Common myeloid progenitor, CD34-positive (primary cell): Measurements from ENCODE around the gene UGT1A5.
"Not testable (repeated sequence)": the region's sequence is repeated elsewhere in the genome, so short reads cannot be mapped to it uniquely, and the experiment has no call there.

Experiments used
- CTCF ChIA-PET: fragments of 350-600 bp; sonication (Branson Sonifier 250); formaldehyde crosslinking; loops from one replicate; lab custom pipeline; 2021; ENCODE audit warnings: antibody characterized with exemption; lab: Charles Lee
- POLR2A ChIA-PET: fragments of 350-600 bp; sonication (Branson Sonifier 250); formaldehyde crosslinking; loops from one replicate; lab custom pipeline; 2021; ENCODE audit warnings: antibody characterized with exemption; lab: Charles Lee
- DNase-seq, 3 donors: peaks; one replicate each; pipeline versions ENCODE4 v3.0.0 to v3.0.0-alpha.2; 2013
- H3K27ac ChIP-seq, 2 experiments: 1 replicate in 1 of 2; 2 replicates in 1 of 2; pipeline ENCODE4 v1.7.0; 2013; ENCODE audit warnings: inconsistent platforms in 2 of 2, low read length in 2 of 2, mild to moderate bottlenecking in 2 of 2, low read depth in 1 of 2, moderate library complexity in 1 of 2; ENCODE audit not compliant: severe bottlenecking in 2 of 2, insufficient read depth in 1 of 2, poor library complexity in 1 of 2
- H3K27me3 ChIP-seq, 5 experiments: replicated peaks in 2 of 5; 1 replicate in 3 of 5; 2 replicates in 2 of 5; pipeline versions ENCODE4 v1.6.1 to v1.7.0; 2013; ENCODE audit warnings: low read length in 4 of 5, mild to moderate bottlenecking in 2 of 5, moderate library complexity in 2 of 5, inconsistent platforms in 1 of 5; ENCODE audit not compliant: insufficient read depth in 5 of 5, control insufficient read depth in 4 of 5
- H3K36me3 ChIP-seq, 4 experiments: 1 replicate in 2 of 4; 2 replicates in 2 of 4; pipeline versions ENCODE4 v1.6.1 to v1.7.0; 2013; ENCODE audit warnings: low read length in 3 of 4, control low read depth in 1 of 4, mild to moderate bottlenecking in 1 of 4; ENCODE audit not compliant: control insufficient read depth in 4 of 4, insufficient read depth in 4 of 4
- H3K4me1 ChIP-seq, 4 experiments: 1 replicate in 3 of 4; 2 replicates in 1 of 4; pipeline versions ENCODE4 v1.6.1 to v1.7.1; 2013; ENCODE audit warnings: low read length in 3 of 4, mild to moderate bottlenecking in 3 of 4, control low read depth in 1 of 4, inconsistent platforms in 1 of 4, moderate library complexity in 1 of 4; ENCODE audit not compliant: control insufficient read depth in 4 of 4, insufficient read depth in 4 of 4; ENCODE audit errors: control extremely low read depth in 1 of 4
- H3K4me3 ChIP-seq, 7 experiments: 1 replicate in 4 of 7; 2 replicates in 3 of 7; pipeline versions ENCODE4 v1.5.1 to v1.7.0; 2013; ENCODE audit warnings: mild to moderate bottlenecking in 7 of 7, low read length in 6 of 7, moderate library complexity in 6 of 7, inconsistent platforms in 2 of 7, low read depth in 2 of 7, control low read depth in 1 of 7; ENCODE audit not compliant: insufficient read depth in 4 of 7, control insufficient read depth in 1 of 7; ENCODE audit errors: extremely low read depth in 1 of 7
- H3K9me3 ChIP-seq, 5 experiments: 1 replicate in 4 of 5; 2 replicates in 1 of 5; pipeline versions ENCODE4 v1.6.1 to v1.7.1; 2013; ENCODE audit warnings: low read length in 4 of 5, mild to moderate bottlenecking in 2 of 5, inconsistent platforms in 1 of 5, low read depth in 1 of 5, moderate library complexity in 1 of 5; ENCODE audit not compliant: control insufficient read depth in 4 of 5, insufficient read depth in 2 of 5; ENCODE audit errors: control extremely low read depth in 1 of 5
- WGBS: methylation state at CpG from one replicate; pipeline ENCODE4 v1.1.5; 2013; ENCODE audit not compliant: insufficient coverage; 5-methylcytosine and 5-hydroxymethylcytosine counted together

Gene UGT1A5

DNA sequence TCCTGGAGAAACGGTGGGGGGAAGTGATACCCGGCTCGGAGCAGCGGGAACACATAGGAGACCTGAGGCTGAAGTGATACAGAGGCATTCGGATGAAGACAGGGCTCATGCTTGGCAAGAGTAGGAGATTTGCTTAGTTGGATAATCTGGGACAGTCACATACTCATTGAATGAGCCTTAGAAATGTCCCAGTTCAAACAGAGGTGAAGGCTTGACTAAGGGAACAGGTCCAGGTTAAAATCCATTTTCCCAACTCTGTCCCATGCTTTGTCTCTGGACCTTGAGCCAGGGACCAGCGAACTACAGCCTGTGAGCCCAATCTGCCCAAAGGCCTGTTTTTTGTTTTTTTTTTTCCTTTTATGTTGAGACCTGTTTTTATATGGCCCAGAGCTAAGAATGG, 18.7 kb upstream of the UGT1A5 start:
- Histone ChIP-seq H3K9me3 (no peaks in the 10 kb centered on the region), H3K27ac (no peak overlapping the region), H3K36me3 (no peaks in the 10 kb centered on the region), H3K27me3 (no peaks in the 10 kb centered on the region), H3K4me3 (no peak overlapping the region), H3K4me1 (peaks cover 0 to 10% (median 6%) of the 10 kb centered on the region in 4 experiments)
- 96% methylated on average over 4 of the region's 6 CpGs for WGBS
- DNase-seq: no peak
- ChIA-PET CTCF (no interaction called here), POLR2A (no interaction called here)

DNA sequence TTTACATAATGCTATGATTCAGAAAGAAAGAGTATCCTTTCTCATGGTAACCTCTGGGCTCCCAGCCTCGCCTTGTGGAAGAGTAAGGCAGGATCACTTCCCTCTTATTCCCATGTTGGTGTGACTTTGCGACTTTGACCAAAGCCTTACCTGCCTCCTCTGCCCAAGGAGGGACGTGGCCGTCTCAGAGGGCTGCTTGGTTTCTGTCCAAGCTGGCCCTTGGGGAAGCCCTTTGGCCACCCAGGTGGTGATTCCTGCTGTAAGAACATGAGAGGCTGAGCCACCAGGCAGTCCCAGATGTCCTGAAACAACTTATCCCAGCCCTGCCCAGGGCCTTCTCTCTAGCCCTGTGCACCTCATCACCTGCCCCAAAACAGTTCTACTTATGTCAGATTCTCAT, 14.0 kb upstream of the UGT1A5 start:
- no peaks in the 10 kb centered on the region for H3K27me3 ChIP-seq
- no peak for DNase-seq
- ChIA-PET POLR2A (no interaction called here), CTCF (interaction anchor here (0.5 to 2.0 kb wide), 2 partner anchors 8 to 169 kb away, joined by 3 to 6 read pairs; partner anchors contain the start of gene MSL3B)
- peaks cover 0 to 17% (median 7%) of the 10 kb centered on the region in 4 experiments for H3K4me1 ChIP-seq
- 95% methylated on average over 4 of the region's 4 CpGs for WGBS
- H3K36me3 ChIP-seq: no peaks in the 10 kb centered on the region
- H3K9me3 ChIP-seq: no peaks in the 10 kb centered on the region
- H3K27ac ChIP-seq: no peak overlapping the region
- no peak overlapping the region for H3K4me3 ChIP-seq

DNA sequence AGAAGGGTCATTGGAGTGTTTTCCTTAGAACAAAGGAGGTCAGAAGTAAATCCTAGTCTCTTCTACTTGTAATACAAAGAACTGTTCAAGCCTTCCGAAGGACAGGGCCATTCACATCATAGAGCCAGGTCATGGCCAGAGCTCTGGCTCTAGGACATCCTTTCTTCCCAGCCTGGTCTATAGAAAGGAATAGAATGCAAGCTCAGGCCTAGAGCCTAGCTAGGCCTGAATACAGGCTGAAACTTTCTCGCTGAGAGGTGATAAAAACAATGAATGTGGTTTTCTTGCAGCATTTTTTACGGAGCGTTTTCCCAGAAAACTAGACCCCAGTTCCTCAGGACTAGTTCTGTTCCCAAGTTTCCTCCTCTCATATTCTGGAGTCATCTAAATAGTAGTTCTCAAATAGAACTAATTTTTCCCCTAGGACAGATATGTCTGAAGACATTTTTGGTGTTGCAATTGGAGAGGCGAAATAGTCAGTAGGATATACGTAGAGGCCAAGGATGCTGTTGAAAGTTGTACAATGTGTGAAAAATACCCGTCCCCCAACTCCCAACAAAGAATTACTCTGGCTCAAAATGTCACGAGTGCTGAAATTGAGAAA, 13.2 kb upstream of the UGT1A5 start:
- ChIA-PET POLR2A (no interaction called here), CTCF (interaction anchor here (2.0 kb wide), 1 partner anchor 9 kb away, joined by 6 read pairs; no protein-coding TSS in a partner anchor)
- peak overlapping the region in 1 of 2 experiments; percentile 6 for H3K27ac ChIP-seq
- H3K36me3 ChIP-seq: no peaks in the 10 kb centered on the region
- 100% methylated on average over 3 of the region's 8 CpGs for WGBS
- peaks cover 0 to 17% (median 7%) of the 10 kb centered on the region in 4 experiments for H3K4me1 ChIP-seq
- no peaks in the 10 kb centered on the region for H3K9me3 ChIP-seq
- no peak overlapping the region for H3K4me3 ChIP-seq
- no peak for DNase-seq
- H3K27me3 ChIP-seq: no peaks in the 10 kb centered on the region

DNA sequence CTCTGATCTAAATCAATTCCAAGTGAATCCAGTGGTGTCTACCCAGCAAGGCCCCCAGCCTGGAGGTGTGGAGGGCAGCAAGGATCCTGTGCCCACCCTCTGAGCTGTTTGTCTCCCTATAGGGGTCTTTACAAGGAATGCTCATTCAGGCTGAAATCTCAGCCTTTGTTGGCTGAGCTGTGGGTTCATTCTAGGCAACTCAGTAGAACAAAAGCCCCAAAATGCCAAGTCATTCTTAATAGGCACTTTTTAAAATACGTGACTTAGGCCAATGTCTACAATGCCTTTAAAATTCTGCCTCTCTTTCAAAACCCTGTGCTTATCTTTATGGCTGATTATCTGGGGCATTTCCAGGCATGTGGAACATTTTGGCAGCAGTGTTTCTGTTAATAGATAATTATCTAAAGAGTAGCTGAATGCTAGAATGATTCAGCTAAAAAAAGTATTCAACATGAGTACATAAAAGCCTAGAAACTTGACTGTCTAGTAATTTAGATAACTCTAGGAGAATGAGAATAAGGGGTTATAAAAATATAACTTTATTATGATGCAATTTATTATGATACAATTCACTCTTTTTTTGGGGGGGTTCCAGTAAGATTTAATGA, 12.6 kb upstream of the UGT1A5 start:
- no CpG with 5 or more reads among the region's 1 CpG for WGBS
- DNase-seq: peak; percentile 75 to 91 (median 85)
- CTCF ChIA-PET: interaction anchor here (2.0 kb wide), 1 partner anchor 9 kb away, joined by 6 read pairs; no protein-coding TSS in a partner anchor
- peaks cover 0 to 17% (median 7%) of the 10 kb centered on the region in 4 experiments for H3K4me1 ChIP-seq
- no peaks in the 10 kb centered on the region for H3K27me3 ChIP-seq
- no peak overlapping the region for H3K4me3 ChIP-seq
- POLR2A ChIA-PET: no interaction called here
- H3K36me3 ChIP-seq: no peaks in the 10 kb centered on the region
- peak overlapping the region in 1 of 2 experiments; percentile 6 for H3K27ac ChIP-seq
- no peaks in the 10 kb centered on the region for H3K9me3 ChIP-seq

DNA sequence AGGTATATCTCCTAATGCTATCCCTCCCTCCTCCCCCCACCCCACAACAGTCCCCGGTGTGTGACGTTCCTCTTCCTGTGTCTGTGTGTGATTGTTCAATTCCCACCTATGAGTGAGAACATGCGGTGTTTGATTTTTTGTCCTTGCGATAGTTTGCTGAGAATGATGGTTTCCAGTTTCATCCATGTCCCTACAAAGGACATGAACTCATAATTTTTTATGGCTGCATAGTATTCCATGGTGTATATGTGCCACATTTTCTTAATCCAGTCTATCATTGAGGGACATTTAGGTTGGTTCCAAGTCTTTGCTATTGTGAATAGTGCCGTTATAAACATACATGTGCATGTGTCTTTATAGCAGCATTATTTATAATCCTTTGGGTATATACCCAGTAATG, 11.9 kb upstream of the UGT1A5 start:
- CTCF ChIA-PET: interaction anchor here (2.0 kb wide), 1 partner anchor 10 kb away, joined by 6 read pairs; no protein-coding TSS in a partner anchor
- H3K36me3 ChIP-seq, H3K9me3 ChIP-seq, H3K27me3 ChIP-seq, H3K4me3 ChIP-seq, DNase-seq, POLR2A ChIA-PET, H3K27ac ChIP-seq: not testable (repeated sequence)
- peaks cover 0 to 17% (median 7%) of the 10 kb centered on the region in 4 experiments for H3K4me1 ChIP-seq
- no CpG with 5 or more reads among the region's 5 CpGs for WGBS

DNA sequence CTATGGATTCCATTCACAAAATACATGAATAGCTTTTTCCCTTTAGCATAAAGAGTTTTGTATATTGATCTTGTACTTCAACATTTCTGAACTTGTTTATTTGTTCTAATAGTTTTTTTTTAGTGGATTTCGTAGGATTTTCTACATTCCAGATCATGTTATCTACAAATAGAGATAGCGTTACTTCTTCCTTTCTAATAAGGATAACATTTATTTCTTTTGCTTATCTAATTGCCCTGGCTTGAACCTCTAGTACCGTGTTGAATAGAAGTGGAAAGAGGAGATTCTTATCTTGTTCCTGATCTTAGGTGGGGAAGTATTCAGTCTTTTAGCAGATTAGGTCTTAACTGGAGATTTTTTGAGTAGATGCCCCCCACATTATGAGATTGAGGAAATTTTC, 10.5 kb upstream of the UGT1A5 start:
- H3K9me3 ChIP-seq: no peaks in the 10 kb centered on the region
- no peak overlapping the region for H3K4me3 ChIP-seq
- H3K27ac ChIP-seq: no peak overlapping the region
- no peaks in the 10 kb centered on the region for H3K36me3 ChIP-seq
- no peak for DNase-seq
- H3K4me1 ChIP-seq: peaks cover 0 to 17% (median 7%) of the 10 kb centered on the region in 4 experiments
- no CpG with 5 or more reads among the region's 3 CpGs for WGBS
- H3K27me3 ChIP-seq: no peaks in the 10 kb centered on the region
- ChIA-PET POLR2A (no interaction called here), CTCF (no interaction called here)

DNA sequence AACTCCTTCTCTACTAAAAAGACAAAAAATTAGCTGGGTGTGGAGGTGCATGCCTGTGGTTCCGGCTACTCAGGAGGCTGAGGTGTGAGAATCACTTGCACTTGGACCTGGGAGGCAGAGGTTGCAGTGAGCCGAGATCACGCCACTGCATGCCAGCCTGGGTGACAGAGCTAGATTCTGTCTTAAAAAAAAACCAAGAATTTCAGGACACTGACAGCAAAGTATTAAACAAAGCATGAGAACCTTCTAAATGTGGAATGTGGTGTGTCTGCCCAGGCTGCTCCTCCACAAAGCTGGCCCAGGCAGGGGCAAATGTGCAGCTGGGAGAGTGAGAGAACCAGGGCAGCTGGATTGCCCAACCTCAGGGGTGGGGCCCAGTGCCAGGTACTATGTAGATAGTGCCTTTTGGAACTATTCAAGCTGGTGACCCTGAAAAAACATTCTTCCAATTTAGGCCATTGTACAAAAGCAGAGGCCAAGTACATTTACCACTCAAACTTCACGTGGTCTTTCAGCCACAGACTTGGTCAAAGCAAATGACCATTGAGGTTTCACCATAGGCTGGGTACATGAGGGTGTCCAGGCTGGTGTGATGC, 6.7 kb upstream of the UGT1A5 start:
- H3K9me3 ChIP-seq: no peaks in the 10 kb centered on the region
- H3K27me3 ChIP-seq: no peaks in the 10 kb centered on the region
- H3K4me1 ChIP-seq: no peaks in the 10 kb centered on the region
- H3K36me3 ChIP-seq: no peaks in the 10 kb centered on the region
- H3K4me3 ChIP-seq: no peak overlapping the region
- DNase-seq: no peak
- no peak overlapping the region for H3K27ac ChIP-seq
- CTCF ChIA-PET: no interaction called here
- POLR2A ChIA-PET: interaction anchor here (0.7 kb wide), 1 partner anchor 838 kb away, joined by 3 read pairs; no protein-coding TSS in a partner anchor
- WGBS: 67% methylated on average over 3 of the region's 4 CpGs
